Body of pancreas (tissue), 4 donors: Measurements from ENCODE around the gene PSMD1. TPM values are rescaled to one million over a fixed set of nuclear protein-coding genes. Genes with fewer than 3 reads are reported as not detected.

Source experiments
- ATAC-seq: fragments of 150-250 bp; one replicate; pipeline ENCODE4 v1.9.1; 2016
- DNase-seq, 4 donors: peaks; one replicate each; pipeline ENCODE4 v3.0.0-alpha.2; 2019
- H3K27ac ChIP-seq, 4 donors: fragments of 200-600 bp; sonication (generic); 1 replicate in 3 of 4; 2 replicates in 1 of 4; pipeline versions ENCODE4 v1.5.1 to v1.6.1; 2016 to 2019; ENCODE audit warnings: mild to moderate bottlenecking in 1 of 4, mixed read lengths in 1 of 4, moderate library complexity in 1 of 4
- H3K27me3 ChIP-seq, 2 donors: fragments of 200-600 bp; sonication (generic); one replicate each; pipeline ENCODE4 v1.6.0; 2016; ENCODE audit warnings: mild to moderate bottlenecking in 1 of 2
- H3K36me3 ChIP-seq, 2 donors: fragments of 200-600 bp; sonication (generic); replicated peaks in 1 of 2; 2 replicates each; pipeline ENCODE4 v1.5.1; 2016; ENCODE audit warnings: low read depth in 2 of 2; ENCODE audit not compliant: insufficient read depth in 1 of 2
- H3K4me1 ChIP-seq: fragments of 200-600 bp; sonication (generic); one replicate; pipeline ENCODE4 v1.6.0; 2016
- H3K4me3 ChIP-seq, 2 donors: fragments of 200-600 bp; sonication (generic); 1 replicate in 1 of 2; 2 replicates in 1 of 2; pipeline ENCODE4 v1.5.1; 2016 to 2019
- H3K9me3 ChIP-seq, 3 donors: fragments of 200-600 bp; sonication (generic); 1 replicate in 2 of 3; 2 replicates in 1 of 3; pipeline ENCODE4 v1.5.1; 2016
- CTCF ChIP-seq, 7 experiments: fragments of 450-650 bp in 4 of 7; fragments of 200-600 bp in 3 of 7; sonication (generic) in 3 of 7; IDR thresholded peaks; one replicate each; pipeline ENCODE4 v1.5.1; 2016 to 2019; ENCODE audit warnings: antibody characterized with exemption in 7 of 7
- POLR2A ChIP-seq, 3 donors: fragments of 450-650 bp; IDR thresholded peaks; one replicate each; pipeline ENCODE4 v1.6.1; 2016; ENCODE audit warnings: antibody characterized with exemption in 3 of 3, mild to moderate bottlenecking in 2 of 3
- WGBS, 2 donors: methylation state at CpG; one replicate each; pipeline ENCODE4 v1.1.5; 2017; 5-methylcytosine and 5-hydroxymethylcytosine counted together
- intact Hi-C: fragments of 100-400 bp; cut with DNase I; formaldehyde crosslinking; loops from one replicate; pipeline ENCODE4 v1.15.1; 2023
- small RNA-seq: library from RNA; depleted of rRNA; stranded (forward); fragments of <200 nt; gene quantifications from one replicate; pipeline ENCODE3, GENCODE V24; 2016
- total RNA-seq, 2 donors: library from RNA; depleted of rRNA; stranded (reverse); fragments of >200 nt; gene quantifications; one replicate each; pipeline ENCODE4 v1.1.0, GENCODE V29; 2016

The PSMD1 gene
- total RNA-seq, 2 donors from 2014 or later: 20.5 to 27.4 TPM

DNA sequence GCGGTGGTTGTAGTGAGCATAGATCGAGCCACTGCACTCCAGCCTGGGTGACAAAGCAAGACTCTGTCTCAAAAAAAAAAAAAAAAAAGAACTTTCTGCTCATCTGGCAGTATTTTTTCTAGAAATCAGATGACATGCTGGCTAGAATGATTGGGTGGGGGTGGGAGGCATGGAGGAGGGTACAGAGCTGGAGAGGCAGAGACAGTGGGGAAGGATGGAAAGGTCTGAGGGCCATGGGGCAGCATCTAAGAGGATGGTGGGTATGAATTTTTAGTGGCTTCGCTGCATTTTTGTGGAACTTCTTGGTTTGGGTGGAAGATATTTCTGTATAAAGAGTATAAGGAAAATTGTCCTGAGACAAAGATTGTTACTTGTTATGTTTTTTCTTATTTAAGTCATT lies 165.1 kb downstream of the PSMD1 start:
- no peak for DNase-seq
- H3K27ac ChIP-seq: no peak overlapping the region
- intact Hi-C loops: loop anchor here (10.0 kb wide), 1 partner anchor 193 kb away; no protein-coding TSS in a partner anchor
- ATAC-seq: no peak
- H3K27me3 ChIP-seq: no peaks in the 10 kb centered on the region
- TF ChIP-seq CTCF (IDR thresholded peaks at IDR 0.05): no peak
- no peak for TF ChIP-seq POLR2A (IDR thresholded peaks at IDR 0.05)
- no peaks in the 10 kb centered on the region for H3K4me1 ChIP-seq
- no peaks in the 10 kb centered on the region for H3K36me3 ChIP-seq
- H3K4me3 ChIP-seq: no peak overlapping the region
- no peaks in the 10 kb centered on the region for H3K9me3 ChIP-seq
- WGBS, 2 donors: 80 to 92% methylated on average over 3 of the region's 3 CpGs

Small RNA genes within 50 kb of the gene (small RNA-seq; reads per million reads assigned to genes)
- gene RNU1-93P: not detected

Other genes with a start within 250 kb of the PSMD1 start
- gene ITM2C, start 191.9 kb upstream of the PSMD1 start, total RNA-seq: 10 to 100 TPM; 32.9 to 43.8 TPM
- not detected for gene GPR55, start 131.6 kb upstream of the PSMD1 start, total RNA-seq
- gene SPATA3, start 60.7 kb upstream of the PSMD1 start, total RNA-seq: not detected
- gene C2orf72, start 19.3 kb upstream of the PSMD1 start, total RNA-seq: 10 to 100 TPM; 14.5 to 52.1 TPM
- not detected for gene HTR2B, start 68.2 kb downstream of the PSMD1 start, total RNA-seq
- gene ARMC9, start 141.8 kb downstream of the PSMD1 start, total RNA-seq: 10 to 100 TPM in 1 of 2 donors, 1 to 10 TPM in 1; 6.9 to 10.1 TPM